SK-N-SH (cell line): ENCODE measurements around the gene SLC25A30. TPM values are rescaled to one million over a fixed set of nuclear protein-coding genes. Genes with fewer than 3 reads are reported as not detected.
"Not testable (repeated sequence)": the region's sequence is repeated elsewhere in the genome, so short reads cannot be mapped to it uniquely, and the experiment has no call there.

Experiments
- CTCF ChIA-PET: fragments of 300-600, 350-600 bp; formaldehyde crosslinking; extraction: SDS; loops from one replicate; lab custom pipeline; 2021; lab: Yijun Ruan, JAX
- POLR2A ChIA-PET: fragments of 350-600 bp; sonication (Branson Sonifier 250); formaldehyde crosslinking; extraction: SDS; loops from one replicate; lab custom pipeline; 2020; ENCODE audit warnings: antibody characterized with exemption, inconsistent platforms; lab: Yijun Ruan, JAX
- DNase-seq: peaks from one replicate; pipeline ENCODE4 v3.0.0; 2012
- H2AFZ ChIP-seq: fragments of 200-600 bp; sonication (generic); 2 replicates; pipeline ENCODE4 v1.8.1; 2016; ENCODE audit warnings: antibody characterized with exemption, mild to moderate bottlenecking, low read depth
- H3F3A ChIP-seq: fragments of 200-600 bp; sonication (generic); replicated peaks from 2 replicates; pipeline ENCODE3; 2016; ENCODE audit warnings: antibody characterized with exemption, mild to moderate bottlenecking; ENCODE audit not compliant: insufficient read depth
- H3K27ac ChIP-seq, 2 experiments: fragments of 200-500 bp in 1 of 2; fragments of 200-600 bp in 1 of 2; sonication (Bioruptor generic) in 1 of 2; sonication (generic), shearing (Covaris generic) in 1 of 2; 2 replicates each; pipeline versions ENCODE4 v1.5.1 to v1.6.1; 2014 to 2016; ENCODE audit warnings: low read depth in 2 of 2, inconsistent platforms in 1 of 2, low read length in 1 of 2, mild to moderate bottlenecking in 1 of 2, mixed read lengths in 1 of 2
- H3K27me3 ChIP-seq: fragments of 200-600 bp; sonication (generic), shearing (Covaris generic); 2 replicates; pipeline ENCODE4 v1.6.1; 2016; ENCODE audit warnings: mixed run types; ENCODE audit not compliant: insufficient read depth
- H3K36me3 ChIP-seq, 2 experiments: fragments of 200-500 bp in 1 of 2; fragments of 200-600 bp in 1 of 2; sonication (Bioruptor generic) in 1 of 2; sonication (generic) in 1 of 2; replicated peaks in 1 of 2; 2 replicates each; pipeline versions ENCODE3 to v1.5.1; 2014 to 2016; ENCODE audit warnings: low read length in 1 of 2, mild to moderate bottlenecking in 1 of 2; ENCODE audit not compliant: insufficient read depth in 2 of 2, control insufficient read depth in 1 of 2
- H3K4me1 ChIP-seq, 2 experiments: fragments of 200-500 bp in 1 of 2; fragments of 200-600 bp in 1 of 2; sonication (Bioruptor generic) in 1 of 2; sonication (generic), shearing (Covaris generic) in 1 of 2; 2 replicates each; pipeline versions ENCODE4 v1.5.1 to v1.6.1; 2014 to 2016; ENCODE audit warnings: low read depth in 1 of 2, low read length in 1 of 2, mixed run types in 1 of 2; ENCODE audit not compliant: insufficient read depth in 2 of 2, control insufficient read depth in 1 of 2
- H3K4me2 ChIP-seq: fragments of 200-600 bp; sonication (generic), shearing (Covaris generic); 2 replicates; pipeline ENCODE4 v1.6.1; 2017; ENCODE audit warnings: mixed run types
- H3K4me3 ChIP-seq, 2 experiments: fragments of 200-500 bp in 1 of 2; fragments of 200-600 bp in 1 of 2; sonication (Bioruptor generic) in 1 of 2; sonication (generic), shearing (Covaris generic) in 1 of 2; 2 replicates each; pipeline versions ENCODE4 v1.5.1 to v1.8.1; 2014 to 2016; ENCODE audit warnings: low read depth in 2 of 2, inconsistent platforms in 1 of 2, low read length in 1 of 2, mild to moderate bottlenecking in 1 of 2, mixed read lengths in 1 of 2, moderate library complexity in 1 of 2
- H3K79me2 ChIP-seq: fragments of 200-600 bp; sonication (generic); 2 replicates; pipeline ENCODE4 v1.8.1; 2017; ENCODE audit warnings: mild to moderate bottlenecking; ENCODE audit not compliant: insufficient read depth
- H3K9ac ChIP-seq: fragments of 200-600 bp; sonication (generic); 2 replicates; pipeline ENCODE4 v1.6.1; 2017; ENCODE audit warnings: mixed run types
- H3K9me2 ChIP-seq: fragments of 200-600 bp; sonication (generic); 2 replicates; pipeline ENCODE4 v1.6.1; 2017; ENCODE audit warnings: mixed run types
- H3K9me3 ChIP-seq: fragments of 200-600 bp; sonication (generic); 2 replicates; pipeline ENCODE4 v1.6.1; 2017; ENCODE audit warnings: mixed run types, mild to moderate bottlenecking, moderate library complexity
- H4K20me1 ChIP-seq: fragments of 200-600 bp; sonication (generic); 2 replicates; pipeline ENCODE4 v1.6.1; 2017; ENCODE audit warnings: mild to moderate bottlenecking, mixed run types; ENCODE audit not compliant: insufficient read depth
- TAF1 ChIP-seq: IDR thresholded peaks from 2 replicates; pipeline ENCODE4 v1.6.1; 2012; ENCODE audit warnings: low read depth, mild to moderate bottlenecking, low read length, moderate library complexity, borderline replicate concordance
- WGBS: methylation state at CpG from one replicate; pipeline ENCODE4 v1.1.6; 2017; ENCODE audit warnings: low lambda C conversion rate; 5-methylcytosine and 5-hydroxymethylcytosine counted together
- polyA plus RNA-seq, 3 experiments: library from polyadenylated mRNA; depleted of rRNA; stranded (reverse); fragments of >200 nt; gene quantifications; 2 replicates each; pipeline ENCODE4 v1.2.3, GENCODE V29; 2012

The SLC25A30 gene
- polyA plus RNA-seq, 1 of the 3 experiments (the other 2 are of a cell fraction) = 9.6 TPM

DNA sequence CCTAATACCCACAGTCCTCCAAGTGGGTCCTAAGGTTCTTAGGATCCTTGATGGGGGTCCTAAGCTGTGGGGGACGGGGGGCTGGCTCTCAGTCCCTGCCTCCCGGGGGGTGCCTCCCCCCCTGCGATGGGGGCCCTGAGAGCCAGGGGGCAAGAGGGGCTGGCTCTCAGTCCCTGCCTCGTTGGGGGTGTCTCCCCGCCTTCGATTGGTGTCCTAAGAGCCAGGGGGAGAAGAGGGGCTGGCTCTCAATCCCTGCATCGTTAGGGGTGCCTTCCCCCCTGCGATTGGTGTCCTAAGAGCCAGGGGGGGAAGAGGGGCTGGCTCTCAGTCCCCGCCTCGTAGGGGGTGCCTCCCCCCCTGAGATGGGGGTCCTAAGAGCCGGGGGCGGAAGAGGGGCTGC lies 37.0 kb downstream of the SLC25A30 start:
- Histone ChIP-seq H3K9me3 (no peaks in the 10 kb centered on the region), H4K20me1 (no peaks in the 10 kb centered on the region), H3K36me3 (peaks cover 0 to 4% of the 10 kb centered on the region in 2 experiments), H3K27ac (no peak overlapping the region), H3K27me3 (no peaks in the 10 kb centered on the region), H3K9ac (no peak overlapping the region), H3K79me2 (no peaks in the 10 kb centered on the region), H2AFZ (no peak overlapping the region), H3F3A (no peaks in the 10 kb centered on the region), H3K4me1 (no peaks in the 10 kb centered on the region), H3K4me3 (no peak overlapping the region), H3K9me2 (no peaks in the 10 kb centered on the region), H3K4me2 (no peak overlapping the region)
- no peak for DNase-seq
- POLR2A ChIA-PET = no interaction called here
- CTCF ChIA-PET = no interaction called here
- no peak for TF ChIP-seq TAF1
- no CpG with 5 or more reads among the region's 12 CpGs for WGBS

DNA sequence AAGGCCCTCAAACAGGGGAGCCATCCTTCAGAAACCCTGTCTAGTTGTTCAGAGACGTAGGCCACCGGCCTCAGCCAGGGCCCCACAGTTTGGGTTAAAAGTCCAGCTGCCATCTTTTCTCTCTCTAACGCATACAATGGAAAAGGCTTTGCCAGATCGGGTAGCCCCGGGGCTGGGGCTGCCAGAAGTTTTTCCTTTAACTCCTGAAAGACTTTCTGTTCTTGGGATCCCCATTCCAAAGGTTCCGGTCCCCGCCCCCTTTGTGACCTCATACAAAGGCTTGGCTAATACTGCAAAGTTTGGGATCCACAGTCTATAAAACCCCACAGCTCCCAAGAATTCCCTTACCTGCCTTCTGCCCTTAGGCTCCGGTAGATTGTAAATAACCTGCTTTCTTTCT lies 37.5 kb downstream of the SLC25A30 start:
- H3K4me3 ChIP-seq, H3K36me3 ChIP-seq, H2AFZ ChIP-seq, H4K20me1 ChIP-seq, H3K27me3 ChIP-seq, H3F3A ChIP-seq, H3K4me2 ChIP-seq, H3K27ac ChIP-seq, H3K79me2 ChIP-seq, H3K9me3 ChIP-seq, DNase-seq, POLR2A ChIA-PET, H3K9me2 ChIP-seq, H3K4me1 ChIP-seq, H3K9ac ChIP-seq, CTCF ChIA-PET: not testable (repeated sequence)
- 100% methylated on average over 3 of the region's 8 CpGs for WGBS

DNA sequence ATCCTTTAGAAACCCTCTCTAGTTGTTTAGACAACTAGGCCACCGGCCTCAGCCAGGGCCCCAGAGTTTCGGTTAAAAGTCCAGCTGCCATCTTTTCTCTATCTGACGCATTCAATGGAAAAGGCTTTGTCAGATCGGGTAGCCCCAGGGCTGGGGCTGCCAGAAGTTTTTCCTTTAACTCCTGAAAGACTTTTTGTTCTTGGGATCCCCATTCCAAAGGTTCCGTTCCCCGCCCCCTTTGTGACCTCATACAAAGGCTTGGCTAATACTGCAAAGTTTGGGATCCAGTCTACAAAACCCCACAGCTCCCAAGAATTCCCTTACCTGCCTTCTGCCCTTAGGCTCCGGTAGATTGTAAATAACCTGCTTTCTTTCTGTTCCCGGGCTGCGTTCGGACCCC lies 38.7 kb downstream of the SLC25A30 start:
- H3K27ac ChIP-seq, H3K79me2 ChIP-seq, H2AFZ ChIP-seq, H3K9me3 ChIP-seq, H3K4me1 ChIP-seq, H3K36me3 ChIP-seq, H3K4me3 ChIP-seq, H4K20me1 ChIP-seq, H3K9ac ChIP-seq, H3K4me2 ChIP-seq, H3F3A ChIP-seq, H3K9me2 ChIP-seq, H3K27me3 ChIP-seq, CTCF ChIA-PET, DNase-seq, POLR2A ChIA-PET: not testable (repeated sequence)
- WGBS = 98% methylated on average over 4 of the region's 10 CpGs

DNA sequence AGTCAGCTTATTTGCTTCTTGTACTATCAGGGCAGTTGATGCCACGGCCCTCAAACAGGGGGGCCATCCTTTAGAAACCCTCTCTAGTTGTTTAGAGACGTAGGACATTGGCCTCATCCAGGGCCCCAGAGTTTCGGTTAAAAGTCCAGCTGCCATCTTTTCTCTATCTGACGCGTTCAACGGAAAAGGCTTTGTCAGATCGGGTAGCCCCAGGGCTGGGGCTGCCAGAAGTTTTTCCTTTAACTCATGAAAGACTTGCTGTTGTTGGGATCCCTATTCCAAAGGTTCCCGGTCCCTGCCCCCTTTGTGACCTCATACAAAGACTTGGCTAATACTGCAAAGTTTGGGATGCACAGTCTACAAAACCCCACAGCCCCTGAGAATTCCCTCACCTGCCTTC lies 39.4 kb downstream of the SLC25A30 start:
- not testable (repeated sequence) for H3K27me3 ChIP-seq, H3F3A ChIP-seq, DNase-seq, H3K27ac ChIP-seq, H3K9me2 ChIP-seq, H3K4me1 ChIP-seq, H2AFZ ChIP-seq, H3K36me3 ChIP-seq, H3K4me3 ChIP-seq, H3K9ac ChIP-seq, H3K4me2 ChIP-seq, H4K20me1 ChIP-seq, H3K79me2 ChIP-seq, H3K9me3 ChIP-seq
- CTCF ChIA-PET = interaction anchor here (0.9 kb wide), 1 partner anchor 15 kb away, joined by 3 read pairs; no protein-coding TSS in a partner anchor
- POLR2A ChIA-PET = interaction anchor here (0.6 kb wide), 1 partner anchor 39 kb away, joined by 3 read pairs; no protein-coding TSS in a partner anchor
- 92% methylated on average over 8 of the region's 8 CpGs for WGBS

DNA sequence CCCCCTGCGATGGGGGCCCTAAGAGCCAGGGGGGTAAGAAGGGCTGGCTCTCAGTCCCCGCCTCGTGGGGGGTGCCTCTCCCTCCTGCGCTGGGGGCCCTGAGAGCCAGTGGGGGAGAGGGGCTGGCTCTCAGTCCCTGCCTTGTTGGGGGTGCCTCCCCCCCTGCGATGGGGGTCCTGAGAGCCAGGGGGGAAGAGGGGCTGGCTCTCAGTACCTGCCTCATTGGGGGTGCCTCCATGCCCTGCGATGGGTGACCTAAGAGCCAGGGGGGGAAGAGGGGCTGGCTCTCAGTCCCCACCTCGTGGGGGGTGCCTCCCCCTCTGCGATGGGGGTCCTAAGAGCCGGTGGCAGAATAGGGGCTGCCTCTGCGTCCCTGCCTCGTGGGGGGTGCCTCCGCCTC lies 40.9 kb downstream of the SLC25A30 start:
- H3K27ac ChIP-seq, H2AFZ ChIP-seq, H3K4me1 ChIP-seq, H3K36me3 ChIP-seq, POLR2A ChIA-PET, H3K9me2 ChIP-seq, H3K9me3 ChIP-seq, H3K4me3 ChIP-seq, H4K20me1 ChIP-seq, CTCF ChIA-PET, H3K79me2 ChIP-seq, H3F3A ChIP-seq, DNase-seq, H3K9ac ChIP-seq, H3K27me3 ChIP-seq, H3K4me2 ChIP-seq: not testable (repeated sequence)
- WGBS = no CpG with 5 or more reads among the region's 12 CpGs

DNA sequence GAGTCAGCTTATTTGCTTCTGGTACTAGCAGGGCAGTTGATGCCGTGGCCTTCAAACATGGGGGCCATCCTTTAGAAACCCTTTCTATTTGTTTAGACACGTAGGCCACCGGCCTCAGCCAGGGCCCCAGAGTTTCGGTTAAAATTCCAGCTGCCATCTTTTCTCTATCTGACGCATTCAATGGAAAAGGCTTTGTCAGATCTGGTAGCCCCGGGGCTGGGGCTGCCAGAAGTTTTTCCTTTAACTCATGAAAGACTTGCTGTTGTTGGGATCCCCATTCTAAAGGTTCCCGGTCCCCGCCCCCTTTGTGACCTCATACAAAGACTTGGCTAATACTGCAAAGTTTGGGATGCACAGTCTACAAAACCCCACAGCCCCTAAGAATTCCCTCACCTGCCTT lies 41.5 kb downstream of the SLC25A30 start:
- H3K79me2 ChIP-seq, H2AFZ ChIP-seq, H3K4me2 ChIP-seq, H3K9me3 ChIP-seq, DNase-seq, H4K20me1 ChIP-seq, H3K4me3 ChIP-seq, CTCF ChIA-PET, POLR2A ChIA-PET, H3K27me3 ChIP-seq, H3F3A ChIP-seq, H3K9me2 ChIP-seq, H3K4me1 ChIP-seq, H3K9ac ChIP-seq, H3K27ac ChIP-seq, H3K36me3 ChIP-seq: not testable (repeated sequence)
- WGBS = 92% methylated on average over 8 of the region's 8 CpGs
